SU-DHL-6 (cell line): ENCODE data around the gene NSRP1.

Experiments
- EZH2phosphoT487 ChIP-seq: fragments of 200-600 bp; sonication (generic), shearing (Covaris generic); conservative IDR thresholded peaks from 2 replicates; pipeline ENCODE4 v1.6.1; 2018; ENCODE audit warnings: mild to moderate bottlenecking, antibody characterized with exemption, low read length, moderate library complexity, mixed read lengths
- TF ChIP-seq, protein P1 (sequence below): fragments of 200-600 bp; sonication (generic); IDR thresholded peaks from one replicate; pipeline ENCODE4 v1.5.1; 2017; ENCODE audit warnings: antibody characterized with exemption, mild to moderate bottlenecking, low read length, moderate library complexity; ENCODE audit not compliant: insufficient read depth, poor library complexity, severe bottlenecking

DNA sequence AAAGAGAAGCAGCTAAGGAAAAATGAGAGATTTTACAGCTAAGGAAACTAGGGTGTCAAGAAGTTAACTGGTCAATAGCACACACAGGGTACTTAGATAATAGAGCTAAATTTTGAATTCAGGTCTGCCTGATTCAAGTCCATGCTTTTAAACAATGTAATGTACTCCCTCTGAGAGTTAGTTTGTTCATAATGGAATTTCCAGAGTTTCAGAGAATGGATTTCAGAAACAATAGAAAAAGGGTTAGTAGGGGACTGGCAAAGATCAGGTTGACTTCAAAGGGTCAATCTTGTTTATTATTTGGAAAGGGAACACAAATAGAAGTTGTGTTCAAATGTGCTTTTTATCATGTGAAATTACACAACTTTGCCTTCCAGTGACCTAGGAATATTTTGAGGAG lies 17.9 kb downstream of the NSRP1 start:
- TF ChIP-seq, protein P1, sequence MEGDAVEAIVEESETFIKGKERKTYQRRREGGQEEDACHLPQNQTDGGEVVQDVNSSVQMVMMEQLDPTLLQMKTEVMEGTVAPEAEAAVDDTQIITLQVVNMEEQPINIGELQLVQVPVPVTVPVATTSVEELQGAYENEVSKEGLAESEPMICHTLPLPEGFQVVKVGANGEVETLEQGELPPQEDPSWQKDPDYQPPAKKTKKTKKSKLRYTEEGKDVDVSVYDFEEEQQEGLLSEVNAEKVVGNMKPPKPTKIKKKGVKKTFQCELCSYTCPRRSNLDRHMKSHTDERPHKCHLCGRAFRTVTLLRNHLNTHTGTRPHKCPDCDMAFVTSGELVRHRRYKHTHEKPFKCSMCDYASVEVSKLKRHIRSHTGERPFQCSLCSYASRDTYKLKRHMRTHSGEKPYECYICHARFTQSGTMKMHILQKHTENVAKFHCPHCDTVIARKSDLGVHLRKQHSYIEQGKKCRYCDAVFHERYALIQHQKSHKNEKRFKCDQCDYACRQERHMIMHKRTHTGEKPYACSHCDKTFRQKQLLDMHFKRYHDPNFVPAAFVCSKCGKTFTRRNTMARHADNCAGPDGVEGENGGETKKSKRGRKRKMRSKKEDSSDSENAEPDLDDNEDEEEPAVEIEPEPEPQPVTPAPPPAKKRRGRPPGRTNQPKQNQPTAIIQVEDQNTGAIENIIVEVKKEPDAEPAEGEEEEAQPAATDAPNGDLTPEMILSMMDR: no peak
- no peak for TF ChIP-seq EZH2phosphoT487
